Activated T-helper 17 cell treated with anti-CD3 and anti-CD28 coated beads, Interleukin-2, amount 50 U/mL, for 72 hours (primary cell): ENCODE results near the gene GSDMA. TPM values are rescaled to one million over a fixed set of nuclear protein-coding genes. Genes with fewer than 3 reads are reported as not detected.

ENCODE experiments used
- ATAC-seq: fragments of 150-1000 bp; cut with Tn5 transposase; replicated peaks from 2 replicates; pipeline ENCODE4 v1.10.0; 2021; ENCODE audit warnings: mild to moderate bottlenecking, moderate library complexity
- H3K27ac Mint-ChIP-seq: one replicate; pipeline ENCODE4 v1.8.0; 2022; ENCODE audit warnings: mixed read lengths
- H3K27me3 Mint-ChIP-seq: one replicate; pipeline ENCODE4 v1.8.0; 2022; ENCODE audit warnings: mixed read lengths
- H3K36me3 Mint-ChIP-seq: one replicate; pipeline ENCODE4 v1.8.0; 2022; ENCODE audit warnings: low read depth, mild to moderate bottlenecking, mixed read lengths
- H3K4me1 Mint-ChIP-seq: one replicate; pipeline ENCODE4 v1.8.0; 2022; ENCODE audit warnings: mixed read lengths
- H3K4me3 Mint-ChIP-seq: one replicate; pipeline ENCODE4 v1.8.0; 2022; ENCODE audit warnings: mild to moderate bottlenecking, mixed read lengths
- H3K9me3 Mint-ChIP-seq: one replicate; pipeline ENCODE4 v1.8.0; 2022; ENCODE audit warnings: mixed read lengths
- total RNA-seq, 2 donors: library from RNA; stranded (reverse); gene quantifications; one replicate each; pipeline ENCODE4 v1.2.3, GENCODE V29; 2022

GSDMA gene
- total RNA-seq, 2 donors from 2014 or later, result 0.63 to 1.1 TPM

GRCh38 chr17:39965017-39965699 lies 2.4 kb downstream of the GSDMA start:
- Mint-ChIP-seq H3K9me3 (no peaks in the 10 kb centered on the region), H3K27ac (no peak overlapping the region), H3K36me3 (no peaks in the 10 kb centered on the region), H3K27me3 (peaks cover 11% of the 10 kb centered on the region), H3K4me3 (no peak overlapping the region), H3K4me1 (peaks cover 6% of the 10 kb centered on the region)
- ATAC-seq, result no peak

GRCh38 chr17:39966771-39967170 lies 4.0 kb downstream of the GSDMA start:
- no peak for ATAC-seq
- H3K9me3 Mint-ChIP-seq, result no peaks in the 10 kb centered on the region
- no peaks in the 10 kb centered on the region for H3K36me3 Mint-ChIP-seq
- H3K27me3 Mint-ChIP-seq, result peaks cover 15% of the 10 kb centered on the region
- no peak overlapping the region for H3K4me3 Mint-ChIP-seq
- H3K27ac Mint-ChIP-seq, result no peak overlapping the region
- H3K4me1 Mint-ChIP-seq, result peaks cover 6% of the 10 kb centered on the region

- Mint-ChIP-seq H3K4me1 (peaks cover 4% of the 10 kb centered on the region), H3K27ac (no peak overlapping the region), H3K9me3 (no peaks in the 10 kb centered on the region), H3K36me3 (no peaks in the 10 kb centered on the region), H3K4me3 (no peak overlapping the region), H3K27me3 (peaks cover 15% of the 10 kb centered on the region)
- ATAC-seq, result no peak
Observed at GRCh38 chr17:39968761-39969160, 6.0 kb downstream of the GSDMA start.

GRCh38 chr17:39969375-39969774 lies 6.6 kb downstream of the GSDMA start:
- ATAC-seq, result no peak
- Mint-ChIP-seq H3K9me3 (no peaks in the 10 kb centered on the region), H3K27ac (no peak overlapping the region), H3K36me3 (no peaks in the 10 kb centered on the region), H3K4me3 (no peak overlapping the region), H3K27me3 (peaks cover 15% of the 10 kb centered on the region), H3K4me1 (no peaks in the 10 kb centered on the region)

- H3K4me1 Mint-ChIP-seq, result no peaks in the 10 kb centered on the region
- no peaks in the 10 kb centered on the region for H3K36me3 Mint-ChIP-seq
- H3K27ac Mint-ChIP-seq, result no peak overlapping the region
- peaks cover 15% of the 10 kb centered on the region for H3K27me3 Mint-ChIP-seq
- H3K9me3 Mint-ChIP-seq, result no peaks in the 10 kb centered on the region
- no peak overlapping the region for H3K4me3 Mint-ChIP-seq
- no peak for ATAC-seq
Observed at GRCh38 chr17:39970157-39970692, 7.4 kb downstream of the GSDMA start.

GRCh38 chr17:39971076-39971603 lies 8.3 kb downstream of the GSDMA start:
- no peak overlapping the region for H3K4me3 Mint-ChIP-seq
- ATAC-seq, result no peak
- H3K36me3 Mint-ChIP-seq, result no peaks in the 10 kb centered on the region
- no peak overlapping the region for H3K27ac Mint-ChIP-seq
- H3K9me3 Mint-ChIP-seq, result no peaks in the 10 kb centered on the region
- H3K4me1 Mint-ChIP-seq, result no peaks in the 10 kb centered on the region
- H3K27me3 Mint-ChIP-seq, result peaks cover 15% of the 10 kb centered on the region

- ATAC-seq, result peak; percentile 78
- H3K36me3 Mint-ChIP-seq, result no peaks in the 10 kb centered on the region
- peaks cover 15% of the 10 kb centered on the region for H3K27me3 Mint-ChIP-seq
- H3K27ac Mint-ChIP-seq, result no peak overlapping the region
- H3K4me1 Mint-ChIP-seq, result no peaks in the 10 kb centered on the region
- no peaks in the 10 kb centered on the region for H3K9me3 Mint-ChIP-seq
- H3K4me3 Mint-ChIP-seq, result peak overlapping the region; percentile 7
Observed at GRCh38 chr17:39972271-39972670, 9.5 kb downstream of the GSDMA start.

- ATAC-seq, result no peak
- Mint-ChIP-seq H3K9me3 (no peaks in the 10 kb centered on the region), H3K36me3 (no peaks in the 10 kb centered on the region), H3K27me3 (peaks cover 15% of the 10 kb centered on the region), H3K4me3 (no peak overlapping the region), H3K27ac (no peak overlapping the region), H3K4me1 (no peaks in the 10 kb centered on the region)
Observed at GRCh38 chr17:39973496-39973895, 10.7 kb downstream of the GSDMA start.

- H3K27ac Mint-ChIP-seq, result no peak overlapping the region
- ATAC-seq, result no peak
- H3K9me3 Mint-ChIP-seq, result no peaks in the 10 kb centered on the region
- peaks cover 9% of the 10 kb centered on the region for H3K27me3 Mint-ChIP-seq
- H3K4me1 Mint-ChIP-seq, result no peaks in the 10 kb centered on the region
- H3K36me3 Mint-ChIP-seq, result no peaks in the 10 kb centered on the region
- H3K4me3 Mint-ChIP-seq, result no peak overlapping the region
Observed at GRCh38 chr17:39974433-39974832, 11.6 kb downstream of the GSDMA start.

GRCh38 chr17:39975801-39976200 lies 13.0 kb downstream of the GSDMA start:
- peaks cover 3% of the 10 kb centered on the region for H3K27me3 Mint-ChIP-seq
- no peak for ATAC-seq
- H3K36me3 Mint-ChIP-seq, result peaks cover 3% of the 10 kb centered on the region
- no peak overlapping the region for H3K27ac Mint-ChIP-seq
- peaks cover 6% of the 10 kb centered on the region for H3K4me1 Mint-ChIP-seq
- H3K9me3 Mint-ChIP-seq, result no peaks in the 10 kb centered on the region
- no peak overlapping the region for H3K4me3 Mint-ChIP-seq

- Mint-ChIP-seq H3K4me1 (peaks cover 12% of the 10 kb centered on the region), H3K4me3 (peak overlapping the region; percentile 95), H3K36me3 (peaks cover 33% of the 10 kb centered on the region), H3K27ac (no peak overlapping the region), H3K27me3 (no peaks in the 10 kb centered on the region), H3K9me3 (no peaks in the 10 kb centered on the region)
- no peak for ATAC-seq
Observed at GRCh38 chr17:39979016-39979670, 16.3 kb downstream of the GSDMA start.

GRCh38 chr17:39979893-39980350 lies 17.1 kb downstream of the GSDMA start:
- Mint-ChIP-seq H3K4me3 (peak overlapping the region; percentile 95), H3K4me1 (peaks cover 12% of the 10 kb centered on the region), H3K27me3 (no peaks in the 10 kb centered on the region), H3K27ac (peak overlapping the region; percentile 94), H3K9me3 (no peaks in the 10 kb centered on the region), H3K36me3 (peaks cover 41% of the 10 kb centered on the region)
- peak; percentile 9 for ATAC-seq

- H3K27me3 Mint-ChIP-seq, result no peaks in the 10 kb centered on the region
- H3K4me1 Mint-ChIP-seq, result peaks cover 12% of the 10 kb centered on the region
- H3K4me3 Mint-ChIP-seq, result peak within 1 kb of the TSS; percentile 95
- no peaks in the 10 kb centered on the region for H3K9me3 Mint-ChIP-seq
- H3K27ac Mint-ChIP-seq, result peak within 1 kb of the TSS; percentile 94
- peaks cover 48% of the 10 kb centered on the region for H3K36me3 Mint-ChIP-seq
- peak; percentile 98 for ATAC-seq
Observed at GRCh38 chr17:39980351-39981206, 17.8 kb downstream of the GSDMA start, which contains the start of gene PSMD3. Gene PSMD3, plus strand, starts transcription at chr17:39980807. Its CDS starts 164 bp downstream, at chr17:39980971.

- H3K4me3 Mint-ChIP-seq, result peak overlapping the region; percentile 95
- H3K27me3 Mint-ChIP-seq, result no peaks in the 10 kb centered on the region
- peak overlapping the region; percentile 94 for H3K27ac Mint-ChIP-seq
- H3K4me1 Mint-ChIP-seq, result peaks cover 12% of the 10 kb centered on the region
- H3K9me3 Mint-ChIP-seq, result no peaks in the 10 kb centered on the region
- ATAC-seq, result no peak
- H3K36me3 Mint-ChIP-seq, result peaks cover 55% of the 10 kb centered on the region
Observed at GRCh38 chr17:39981207-39981741, 18.5 kb downstream of the GSDMA start.
